SK-N-SH treated with all-trans-retinoic acid at 6 μM for 48 hours (cell line): ENCODE results near the gene RTP5.

Experiments used
- ESRRG ChIP-seq: fragments of 250-450 bp; sonication (Bioruptor Pico); IDR thresholded peaks from 2 replicates; pipeline ENCODE4 v1.6.1; 2021; ENCODE audit warnings: mild to moderate bottlenecking
- GLIS3 ChIP-seq: fragments of 250-450 bp; sonication (Bioruptor Pico); IDR thresholded peaks from 2 replicates; pipeline ENCODE4 v1.5.0; 2020; ENCODE audit warnings: mild to moderate bottlenecking, moderate library complexity
- PPARA ChIP-seq: fragments of 250-450 bp; sonication (Bioruptor Pico); IDR thresholded peaks from 2 replicates; pipeline ENCODE4 v1.5.0; 2020; ENCODE audit warnings: mild to moderate bottlenecking, borderline replicate concordance
- RARB ChIP-seq: fragments of 250-450 bp; sonication (Bioruptor Pico); IDR thresholded peaks from 2 replicates; pipeline ENCODE4 v1.8.0; 2021; ENCODE audit warnings: mild to moderate bottlenecking, moderate library complexity
- SNAI2 ChIP-seq: fragments of 250-450 bp; sonication (Bioruptor Pico); IDR thresholded peaks from 2 replicates; pipeline ENCODE4 v1.5.0; 2020; ENCODE audit warnings: mild to moderate bottlenecking, moderate library complexity
- ZFP3 ChIP-seq: fragments of 250-450 bp; sonication (Bioruptor Pico); IDR thresholded peaks from 2 replicates; pipeline ENCODE4 v1.5.0; 2020; ENCODE audit warnings: mild to moderate bottlenecking, moderate library complexity
- ZFP30 ChIP-seq: fragments of 450-650 bp; formaldehyde crosslinking; IDR thresholded peaks from 2 replicates; pipeline ENCODE4 v1.5.0; 2022; ENCODE audit warnings: mild to moderate bottlenecking, moderate library complexity
- ZNF8 ChIP-seq: fragments of 450-650 bp; formaldehyde crosslinking; IDR thresholded peaks from 2 replicates; pipeline ENCODE4 v1.5.0; 2020; ENCODE audit warnings: mild to moderate bottlenecking, moderate library complexity
- TF ChIP-seq, protein P1 (sequence below): fragments of 250-450 bp; sonication (Bioruptor Pico); IDR thresholded peaks from 2 replicates; pipeline ENCODE4 v1.8.0; 2021; ENCODE audit warnings: low read depth, mild to moderate bottlenecking, moderate library complexity, borderline replicate concordance
- TF ChIP-seq, protein P2 (sequence below): fragments of 250-450 bp; sonication (Bioruptor Pico); IDR thresholded peaks from 2 replicates; pipeline ENCODE4 v1.8.0; 2020; ENCODE audit warnings: mild to moderate bottlenecking, moderate library complexity, borderline replicate concordance
- TF ChIP-seq, protein P3 (sequence below): fragments of 250-450 bp; sonication (Bioruptor Pico); IDR thresholded peaks from 2 replicates; pipeline ENCODE4 v1.5.1; 2020; ENCODE audit warnings: low read depth, mild to moderate bottlenecking, moderate library complexity
- TF ChIP-seq, protein P4 (sequence below): fragments of 250-450 bp; sonication (Bioruptor Pico); IDR thresholded peaks from 2 replicates; pipeline ENCODE4 v1.5.1; 2021; ENCODE audit warnings: mild to moderate bottlenecking, moderate library complexity

DNA sequence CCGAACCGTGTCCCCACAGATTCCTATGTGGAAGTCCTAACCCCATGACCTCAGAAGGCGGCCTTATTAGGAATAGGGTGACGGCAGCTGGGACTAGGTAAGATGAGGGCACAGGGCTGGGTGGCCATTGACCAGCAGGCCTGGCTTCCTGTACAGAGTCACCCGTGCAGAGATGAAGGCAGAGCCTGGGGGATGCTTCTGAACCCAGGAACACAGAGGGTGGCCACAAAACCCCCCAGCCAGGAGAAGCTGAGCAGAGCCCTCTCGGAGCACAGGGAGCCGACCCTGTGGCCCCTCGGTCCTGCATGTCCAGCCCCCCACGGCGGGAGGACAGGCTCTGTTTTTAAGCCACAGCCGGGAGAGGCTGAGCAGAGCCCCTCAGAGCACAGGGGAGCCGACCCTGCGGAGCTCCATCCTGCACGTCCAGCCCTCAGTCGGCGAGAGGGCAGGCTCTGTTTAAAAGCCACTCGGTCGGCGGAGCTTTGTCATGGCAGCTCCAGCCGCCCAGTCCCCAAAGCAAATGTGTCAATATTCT is 13.6 kb upstream of the RTP5 start:
- TF ChIP-seq, protein P1, sequence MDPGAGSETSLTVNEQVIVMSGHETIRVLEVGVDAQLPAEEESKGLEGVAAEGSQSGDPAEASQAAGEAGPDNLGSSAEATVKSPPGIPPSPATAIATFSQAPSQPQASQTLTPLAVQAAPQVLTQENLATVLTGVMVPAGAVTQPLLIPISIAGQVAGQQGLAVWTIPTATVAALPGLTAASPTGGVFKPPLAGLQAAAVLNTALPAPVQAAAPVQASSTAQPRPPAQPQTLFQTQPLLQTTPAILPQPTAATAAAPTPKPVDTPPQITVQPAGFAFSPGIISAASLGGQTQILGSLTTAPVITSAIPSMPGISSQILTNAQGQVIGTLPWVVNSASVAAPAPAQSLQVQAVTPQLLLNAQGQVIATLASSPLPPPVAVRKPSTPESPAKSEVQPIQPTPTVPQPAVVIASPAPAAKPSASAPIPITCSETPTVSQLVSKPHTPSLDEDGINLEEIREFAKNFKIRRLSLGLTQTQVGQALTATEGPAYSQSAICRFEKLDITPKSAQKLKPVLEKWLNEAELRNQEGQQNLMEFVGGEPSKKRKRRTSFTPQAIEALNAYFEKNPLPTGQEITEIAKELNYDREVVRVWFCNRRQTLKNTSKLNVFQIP (CRISPR knock-in tag) = no peak
- no peak for TF ChIP-seq ESRRG (CRISPR knock-in tag)
- no peak for TF ChIP-seq ZFP3
- TF ChIP-seq RARB = no peak
- TF ChIP-seq SNAI2 = no peak
- TF ChIP-seq, protein P2, sequence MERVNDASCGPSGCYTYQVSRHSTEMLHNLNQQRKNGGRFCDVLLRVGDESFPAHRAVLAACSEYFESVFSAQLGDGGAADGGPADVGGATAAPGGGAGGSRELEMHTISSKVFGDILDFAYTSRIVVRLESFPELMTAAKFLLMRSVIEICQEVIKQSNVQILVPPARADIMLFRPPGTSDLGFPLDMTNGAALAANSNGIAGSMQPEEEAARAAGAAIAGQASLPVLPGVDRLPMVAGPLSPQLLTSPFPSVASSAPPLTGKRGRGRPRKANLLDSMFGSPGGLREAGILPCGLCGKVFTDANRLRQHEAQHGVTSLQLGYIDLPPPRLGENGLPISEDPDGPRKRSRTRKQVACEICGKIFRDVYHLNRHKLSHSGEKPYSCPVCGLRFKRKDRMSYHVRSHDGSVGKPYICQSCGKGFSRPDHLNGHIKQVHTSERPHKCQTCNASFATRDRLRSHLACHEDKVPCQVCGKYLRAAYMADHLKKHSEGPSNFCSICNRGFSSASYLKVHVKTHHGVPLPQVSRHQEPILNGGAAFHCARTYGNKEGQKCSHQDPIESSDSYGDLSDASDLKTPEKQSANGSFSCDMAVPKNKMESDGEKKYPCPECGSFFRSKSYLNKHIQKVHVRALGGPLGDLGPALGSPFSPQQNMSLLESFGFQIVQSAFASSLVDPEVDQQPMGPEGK (CRISPR knock-in tag) = no peak
- no peak for TF ChIP-seq PPARA (CRISPR knock-in tag)
- TF ChIP-seq, protein P3, sequence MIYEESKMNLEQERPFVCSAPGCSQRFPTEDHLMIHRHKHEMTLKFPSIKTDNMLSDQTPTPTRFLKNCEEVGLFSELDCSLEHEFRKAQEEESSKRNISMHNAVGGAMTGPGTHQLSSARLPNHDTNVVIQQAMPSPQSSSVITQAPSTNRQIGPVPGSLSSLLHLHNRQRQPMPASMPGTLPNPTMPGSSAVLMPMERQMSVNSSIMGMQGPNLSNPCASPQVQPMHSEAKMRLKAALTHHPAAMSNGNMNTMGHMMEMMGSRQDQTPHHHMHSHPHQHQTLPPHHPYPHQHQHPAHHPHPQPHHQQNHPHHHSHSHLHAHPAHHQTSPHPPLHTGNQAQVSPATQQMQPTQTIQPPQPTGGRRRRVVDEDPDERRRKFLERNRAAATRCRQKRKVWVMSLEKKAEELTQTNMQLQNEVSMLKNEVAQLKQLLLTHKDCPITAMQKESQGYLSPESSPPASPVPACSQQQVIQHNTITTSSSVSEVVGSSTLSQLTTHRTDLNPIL (CRISPR knock-in tag) = no peak
- TF ChIP-seq, protein P4, sequence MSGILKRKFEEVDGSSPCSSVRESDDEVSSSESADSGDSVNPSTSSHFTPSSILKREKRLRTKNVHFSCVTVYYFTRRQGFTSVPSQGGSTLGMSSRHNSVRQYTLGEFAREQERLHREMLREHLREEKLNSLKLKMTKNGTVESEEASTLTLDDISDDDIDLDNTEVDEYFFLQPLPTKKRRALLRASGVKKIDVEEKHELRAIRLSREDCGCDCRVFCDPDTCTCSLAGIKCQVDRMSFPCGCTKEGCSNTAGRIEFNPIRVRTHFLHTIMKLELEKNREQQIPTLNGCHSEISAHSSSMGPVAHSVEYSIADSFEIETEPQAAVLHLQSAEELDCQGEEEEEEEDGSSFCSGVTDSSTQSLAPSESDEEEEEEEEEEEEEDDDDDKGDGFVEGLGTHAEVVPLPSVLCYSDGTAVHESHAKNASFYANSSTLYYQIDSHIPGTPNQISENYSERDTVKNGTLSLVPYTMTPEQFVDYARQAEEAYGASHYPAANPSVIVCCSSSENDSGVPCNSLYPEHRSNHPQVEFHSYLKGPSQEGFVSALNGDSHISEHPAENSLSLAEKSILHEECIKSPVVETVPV = no peak
- TF ChIP-seq GLIS3 (CRISPR knock-in tag) = no peak
- no peak for TF ChIP-seq ZFP30 (CRISPR knock-in tag)
- TF ChIP-seq ZNF8 (CRISPR knock-in tag) = no peak
